A673 (cell line): Measurements from ENCODE around the gene RANBP2.
"Not testable (repeated sequence)": the region's sequence is repeated elsewhere in the genome, so short reads cannot be mapped to it uniquely, and the experiment has no call there.

Experiments used
- EZH2 ChIP-seq: fragments of 200-600 bp; sonication (generic); IDR thresholded peaks from 2 replicates; pipeline ENCODE4 v1.6.1; 2017; ENCODE audit warnings: borderline replicate concordance, low read depth, mild to moderate bottlenecking, mixed read lengths, antibody characterized with exemption, low read length; ENCODE audit not compliant: poor library complexity, severe bottlenecking
- TF ChIP-seq, protein P1 (sequence below): fragments of 300-800, 200-600 bp; sonication (generic); conservative IDR thresholded peaks from 2 replicates; pipeline ENCODE4 v1.5.1; 2017; ENCODE audit warnings: low read depth, mild to moderate bottlenecking, antibody characterized with exemption, low read length, moderate library complexity, mixed read lengths

DNA sequence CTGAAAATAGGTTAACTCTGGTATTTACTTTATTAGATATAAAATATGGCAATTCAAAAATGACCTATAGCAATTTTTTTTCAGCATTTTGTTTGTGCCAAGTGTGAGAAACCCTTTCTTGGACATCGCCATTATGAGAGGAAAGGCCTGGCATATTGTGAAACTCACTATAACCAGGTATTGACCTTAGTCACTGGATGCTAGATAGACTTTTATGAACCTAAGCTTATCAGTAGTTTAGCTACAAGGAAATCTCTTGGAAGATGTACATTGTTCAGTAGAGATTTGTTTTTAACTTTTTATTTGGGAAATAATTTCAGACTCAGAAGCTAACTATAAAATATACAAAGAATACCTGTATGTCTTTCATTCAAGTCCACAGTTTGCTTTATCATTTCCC is 42.8 kb upstream of the RANBP2 start:
- TF ChIP-seq, protein P1, sequence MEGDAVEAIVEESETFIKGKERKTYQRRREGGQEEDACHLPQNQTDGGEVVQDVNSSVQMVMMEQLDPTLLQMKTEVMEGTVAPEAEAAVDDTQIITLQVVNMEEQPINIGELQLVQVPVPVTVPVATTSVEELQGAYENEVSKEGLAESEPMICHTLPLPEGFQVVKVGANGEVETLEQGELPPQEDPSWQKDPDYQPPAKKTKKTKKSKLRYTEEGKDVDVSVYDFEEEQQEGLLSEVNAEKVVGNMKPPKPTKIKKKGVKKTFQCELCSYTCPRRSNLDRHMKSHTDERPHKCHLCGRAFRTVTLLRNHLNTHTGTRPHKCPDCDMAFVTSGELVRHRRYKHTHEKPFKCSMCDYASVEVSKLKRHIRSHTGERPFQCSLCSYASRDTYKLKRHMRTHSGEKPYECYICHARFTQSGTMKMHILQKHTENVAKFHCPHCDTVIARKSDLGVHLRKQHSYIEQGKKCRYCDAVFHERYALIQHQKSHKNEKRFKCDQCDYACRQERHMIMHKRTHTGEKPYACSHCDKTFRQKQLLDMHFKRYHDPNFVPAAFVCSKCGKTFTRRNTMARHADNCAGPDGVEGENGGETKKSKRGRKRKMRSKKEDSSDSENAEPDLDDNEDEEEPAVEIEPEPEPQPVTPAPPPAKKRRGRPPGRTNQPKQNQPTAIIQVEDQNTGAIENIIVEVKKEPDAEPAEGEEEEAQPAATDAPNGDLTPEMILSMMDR = not testable (repeated sequence)
- TF ChIP-seq EZH2 = not testable (repeated sequence)
